Measurements from ENCODE around the gene METTL21A.

DNA sequence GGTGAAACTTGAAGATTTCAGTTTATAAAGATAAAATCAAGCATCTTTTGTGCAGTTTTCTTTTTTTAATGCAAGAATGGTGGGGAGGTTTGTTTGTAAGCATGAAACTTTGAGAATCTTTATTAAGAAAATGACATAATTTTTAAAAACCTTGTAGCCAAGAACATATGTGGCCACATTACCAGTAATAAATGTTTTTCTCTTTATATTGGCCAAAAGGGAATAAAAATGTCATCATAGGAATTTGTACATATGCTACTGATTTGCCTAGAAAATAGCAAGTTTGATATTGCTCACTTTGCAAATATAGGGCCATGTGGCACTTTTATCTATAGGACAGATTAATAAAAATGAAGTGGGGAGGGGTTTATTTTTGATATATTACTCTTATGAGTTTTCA is 25.6 kb downstream of the METTL21A start:
- TF ChIP-seq, protein P1, sequence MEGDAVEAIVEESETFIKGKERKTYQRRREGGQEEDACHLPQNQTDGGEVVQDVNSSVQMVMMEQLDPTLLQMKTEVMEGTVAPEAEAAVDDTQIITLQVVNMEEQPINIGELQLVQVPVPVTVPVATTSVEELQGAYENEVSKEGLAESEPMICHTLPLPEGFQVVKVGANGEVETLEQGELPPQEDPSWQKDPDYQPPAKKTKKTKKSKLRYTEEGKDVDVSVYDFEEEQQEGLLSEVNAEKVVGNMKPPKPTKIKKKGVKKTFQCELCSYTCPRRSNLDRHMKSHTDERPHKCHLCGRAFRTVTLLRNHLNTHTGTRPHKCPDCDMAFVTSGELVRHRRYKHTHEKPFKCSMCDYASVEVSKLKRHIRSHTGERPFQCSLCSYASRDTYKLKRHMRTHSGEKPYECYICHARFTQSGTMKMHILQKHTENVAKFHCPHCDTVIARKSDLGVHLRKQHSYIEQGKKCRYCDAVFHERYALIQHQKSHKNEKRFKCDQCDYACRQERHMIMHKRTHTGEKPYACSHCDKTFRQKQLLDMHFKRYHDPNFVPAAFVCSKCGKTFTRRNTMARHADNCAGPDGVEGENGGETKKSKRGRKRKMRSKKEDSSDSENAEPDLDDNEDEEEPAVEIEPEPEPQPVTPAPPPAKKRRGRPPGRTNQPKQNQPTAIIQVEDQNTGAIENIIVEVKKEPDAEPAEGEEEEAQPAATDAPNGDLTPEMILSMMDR (conservative IDR thresholded peaks at IDR 0.05) = no peak
- no peak for TF ChIP-seq EZH2 (IDR thresholded peaks at IDR 0.05; ENCODE audit: low read depth)

Data from PC-9 (cell line).